GM19099 (cell line): ENCODE results near the gene MYLK3.

Experiments used
- POLR2A ChIP-seq: IDR thresholded peaks from 3 replicates; pipeline ENCODE4 v1.6.1; 2011; ENCODE audit warnings: low read depth; ENCODE audit not compliant: insufficient read length; ENCODE audit errors: extremely low read depth

MYLK3 gene

DNA sequence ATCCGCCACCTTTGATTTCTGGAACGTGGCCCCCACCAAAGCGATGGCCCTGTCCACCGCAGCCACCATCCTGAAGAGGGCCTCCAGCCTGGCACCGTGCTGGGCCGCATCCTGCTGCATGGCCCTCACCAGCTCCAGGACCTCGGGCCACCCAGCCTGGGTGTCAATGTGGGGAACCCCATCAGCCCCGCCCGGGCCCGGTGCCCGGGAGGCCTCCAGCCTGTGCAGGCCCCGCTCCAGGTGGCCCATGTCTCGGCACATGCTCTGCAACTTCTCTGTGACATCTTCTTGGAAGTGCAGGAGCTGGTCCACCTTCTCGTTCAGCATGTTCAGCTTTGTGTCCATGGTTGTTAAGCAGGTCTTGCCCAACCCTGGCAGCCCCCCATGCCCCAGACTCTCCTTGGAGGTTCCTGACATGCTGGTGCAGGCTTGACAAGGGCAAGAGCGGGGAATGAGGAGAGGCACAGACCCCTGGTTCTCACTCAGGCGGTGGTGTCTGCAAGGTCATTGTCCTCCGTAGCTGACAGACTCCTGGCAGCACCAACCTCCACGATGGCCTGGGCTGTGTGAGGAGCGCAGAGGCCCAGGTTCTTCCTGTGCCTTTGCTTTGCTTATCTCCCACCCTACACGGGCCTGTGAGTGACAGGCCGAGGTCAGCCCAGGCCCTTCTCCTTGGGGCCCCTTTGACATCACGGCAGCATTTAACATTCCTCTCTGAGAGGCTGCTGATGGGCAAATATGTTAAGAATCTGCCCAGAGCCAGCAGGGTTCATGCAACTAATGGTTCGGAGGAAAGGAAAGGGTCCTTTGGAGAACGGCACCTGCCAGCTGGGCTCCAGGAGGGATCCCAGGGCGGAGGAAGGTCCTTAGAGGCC, at the start of gene MYLK3:
TSS of gene MYLK3 (minus strand) at position 568 of the 875 bp plus-strand sequence. CDS start at position 417, 151 bp downstream.
- no peak for TF ChIP-seq POLR2A

DNA sequence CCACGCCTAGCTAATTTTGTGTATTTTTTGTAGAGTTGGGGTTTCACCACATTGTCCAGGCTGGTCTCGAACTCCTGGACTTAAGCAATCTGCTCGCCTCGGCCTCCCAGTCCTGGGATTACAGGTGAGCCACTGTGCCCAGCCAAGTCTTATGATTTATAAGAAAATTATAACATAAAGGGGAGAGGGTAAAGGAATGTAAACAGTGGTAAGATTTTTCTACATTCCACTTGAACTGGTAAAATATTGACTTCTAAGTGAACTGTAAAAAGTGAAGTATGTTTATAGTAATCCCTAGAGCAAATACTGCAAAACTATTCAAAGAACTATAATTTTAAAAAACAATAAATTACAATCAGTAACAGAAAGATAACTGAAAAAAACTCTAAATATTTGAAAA, 49.4 kb upstream of the MYLK3 start:
- TF ChIP-seq POLR2A = no peak

DNA sequence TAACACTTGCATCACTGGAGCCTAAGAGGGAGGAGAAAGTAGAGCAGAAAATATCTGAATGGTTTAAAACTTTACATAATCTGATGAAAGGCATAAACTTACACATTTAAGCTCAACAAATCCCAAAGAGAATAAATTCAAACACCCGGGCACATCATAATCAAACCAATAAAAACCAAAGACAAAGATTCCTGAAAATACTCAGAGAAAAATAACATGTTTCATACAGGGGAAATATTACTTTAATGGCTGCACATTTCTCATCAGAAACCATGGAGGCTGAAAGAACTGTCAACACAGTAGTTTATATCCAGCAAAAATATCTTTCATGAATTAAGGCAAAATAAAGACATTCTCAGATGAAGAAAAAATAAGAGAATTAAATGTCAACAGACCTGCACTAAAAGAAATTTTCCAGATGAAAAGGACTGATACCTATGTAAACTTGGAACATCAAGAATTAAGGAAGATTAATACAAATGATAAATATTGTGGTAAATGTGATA, 48.7 kb upstream of the MYLK3 start:
- TF ChIP-seq POLR2A = no peak

DNA sequence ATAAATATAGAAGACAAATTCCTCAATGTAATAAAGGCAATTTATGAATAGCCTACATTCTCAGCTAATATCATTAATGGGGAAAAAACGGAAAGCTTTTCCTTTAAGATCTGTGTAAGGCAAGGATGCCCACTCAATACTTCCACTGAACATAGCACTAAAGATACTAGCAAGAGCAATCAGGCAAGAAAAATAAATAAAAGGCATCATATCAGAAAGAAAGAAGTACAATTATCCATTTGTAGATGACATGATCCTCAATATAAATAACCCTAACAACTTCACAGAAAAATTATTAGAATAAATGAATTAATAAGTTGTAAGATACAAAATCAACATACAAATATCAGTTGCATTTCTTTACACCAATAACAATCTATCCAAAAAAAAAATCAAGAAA, 45.7 kb upstream of the MYLK3 start:
- TF ChIP-seq POLR2A = no peak

DNA sequence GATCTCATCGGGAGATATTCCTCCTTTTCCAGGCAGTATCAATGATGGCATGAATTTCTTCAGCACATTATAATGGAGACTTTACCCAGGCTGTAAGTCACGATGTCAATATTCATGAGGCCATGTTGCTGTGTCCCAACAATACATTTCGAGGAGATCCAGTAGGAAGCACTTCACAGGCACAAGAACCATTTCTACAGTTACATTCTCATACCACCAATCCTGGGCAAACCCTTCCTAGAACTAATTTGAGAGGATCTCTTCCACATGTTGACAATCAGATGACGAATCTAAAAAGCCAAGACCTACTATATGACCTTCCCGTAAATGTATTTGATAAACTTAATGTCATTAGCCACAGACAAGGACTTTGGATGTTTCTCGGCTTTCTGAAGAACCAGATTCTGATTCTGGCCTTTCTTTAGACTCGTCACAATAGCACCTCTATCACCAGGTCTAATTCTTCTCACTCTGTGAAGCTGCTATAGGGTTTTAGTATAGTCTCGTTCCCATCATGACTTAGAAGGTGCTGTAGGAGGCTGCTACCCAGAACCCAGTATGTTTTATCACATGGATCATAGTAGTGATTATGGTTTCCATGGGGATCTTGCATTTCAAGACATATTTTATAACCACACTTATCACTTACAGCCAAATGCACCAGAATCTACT, 42.6 kb upstream of the MYLK3 start:
- no peak for TF ChIP-seq POLR2A

DNA sequence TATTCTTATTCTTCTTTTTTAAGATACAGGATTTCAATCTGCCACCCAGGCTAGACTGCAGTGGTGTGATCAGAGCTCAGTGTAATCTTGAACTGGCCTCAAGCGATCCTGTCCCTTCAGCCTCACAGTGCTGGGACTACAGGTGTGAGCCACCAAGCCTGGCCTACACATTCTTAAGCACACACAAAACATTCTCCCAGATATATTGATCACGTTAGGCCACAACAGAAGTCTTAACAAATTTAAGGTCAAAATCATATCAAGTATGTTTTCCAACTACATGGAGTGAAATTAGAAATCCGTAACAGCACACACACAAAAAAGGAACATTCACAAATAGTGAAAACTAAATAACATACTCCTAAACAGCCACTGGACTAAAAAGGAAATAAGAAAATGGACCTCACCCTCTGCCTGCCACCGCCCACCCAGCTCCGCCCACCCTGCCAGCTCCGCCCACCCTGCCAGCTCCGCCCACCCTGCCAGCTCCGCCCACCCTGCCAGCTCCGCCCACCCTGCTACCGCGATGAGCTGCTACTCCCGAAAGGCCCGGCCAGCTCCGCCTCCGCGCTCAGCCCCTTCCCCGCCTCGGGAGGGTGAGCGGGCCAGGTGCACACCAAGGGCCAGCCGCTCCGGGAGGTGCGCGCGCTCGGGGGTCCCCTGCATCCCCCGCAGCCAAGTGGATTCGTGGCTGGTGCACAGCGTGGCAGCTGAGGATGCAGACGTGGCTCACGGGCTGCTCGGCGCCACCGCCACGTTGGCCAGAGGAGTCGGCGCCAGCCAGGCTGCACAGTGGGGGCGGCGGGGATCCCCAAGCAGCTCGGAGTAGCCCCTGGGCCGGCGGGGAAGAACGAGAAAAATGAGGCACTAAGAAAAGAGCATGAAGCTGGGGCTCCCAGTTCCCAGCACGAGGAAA, 41.6 kb upstream of the MYLK3 start:
- TF ChIP-seq POLR2A = peak; percentile 82

DNA sequence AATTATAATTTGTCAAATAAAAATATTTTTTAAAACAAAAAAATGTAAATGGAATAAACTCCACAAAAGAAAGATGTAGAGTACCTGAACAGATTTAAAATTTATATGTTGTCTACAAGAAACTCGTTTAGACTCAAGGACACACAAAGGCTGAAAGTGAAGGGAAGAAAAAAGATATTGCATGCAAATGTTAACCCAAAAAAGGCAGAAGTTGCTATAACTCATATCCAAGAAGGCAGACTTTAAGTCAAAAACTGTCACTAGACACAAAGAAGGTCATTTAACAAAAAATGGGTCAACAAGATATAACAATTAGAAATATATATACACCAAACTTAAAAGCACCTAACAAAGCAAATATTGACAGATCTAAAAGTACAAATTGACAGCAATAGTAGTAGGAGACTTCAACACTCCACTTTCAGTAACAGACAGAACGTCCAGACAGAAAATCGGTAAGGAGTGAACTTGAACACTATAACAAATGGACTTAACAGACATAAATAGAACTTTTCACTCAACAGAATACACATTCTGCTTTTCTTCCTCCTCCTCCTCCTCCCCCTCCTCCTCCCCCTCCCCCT, 40.8 kb upstream of the MYLK3 start:
- no peak for TF ChIP-seq POLR2A

DNA sequence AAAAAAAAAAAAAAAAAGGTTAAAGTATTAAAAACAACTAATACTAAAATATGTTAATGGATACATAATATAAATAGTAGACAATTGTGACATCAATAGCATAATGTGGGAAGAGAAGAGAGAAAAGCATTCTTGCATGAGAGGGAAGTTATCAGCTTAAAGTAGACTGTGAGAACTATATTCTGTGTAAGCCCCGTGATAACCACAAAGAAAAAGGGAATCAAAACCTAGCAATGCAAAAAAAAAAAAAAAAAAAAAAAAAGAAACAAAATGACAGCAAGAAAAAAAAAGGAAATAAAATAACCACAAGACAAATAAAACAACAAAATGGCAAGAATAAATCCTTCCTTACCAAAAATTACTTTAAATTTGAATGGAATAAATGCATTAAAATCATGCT, 39.8 kb upstream of the MYLK3 start:
- TF ChIP-seq POLR2A = no peak

DNA sequence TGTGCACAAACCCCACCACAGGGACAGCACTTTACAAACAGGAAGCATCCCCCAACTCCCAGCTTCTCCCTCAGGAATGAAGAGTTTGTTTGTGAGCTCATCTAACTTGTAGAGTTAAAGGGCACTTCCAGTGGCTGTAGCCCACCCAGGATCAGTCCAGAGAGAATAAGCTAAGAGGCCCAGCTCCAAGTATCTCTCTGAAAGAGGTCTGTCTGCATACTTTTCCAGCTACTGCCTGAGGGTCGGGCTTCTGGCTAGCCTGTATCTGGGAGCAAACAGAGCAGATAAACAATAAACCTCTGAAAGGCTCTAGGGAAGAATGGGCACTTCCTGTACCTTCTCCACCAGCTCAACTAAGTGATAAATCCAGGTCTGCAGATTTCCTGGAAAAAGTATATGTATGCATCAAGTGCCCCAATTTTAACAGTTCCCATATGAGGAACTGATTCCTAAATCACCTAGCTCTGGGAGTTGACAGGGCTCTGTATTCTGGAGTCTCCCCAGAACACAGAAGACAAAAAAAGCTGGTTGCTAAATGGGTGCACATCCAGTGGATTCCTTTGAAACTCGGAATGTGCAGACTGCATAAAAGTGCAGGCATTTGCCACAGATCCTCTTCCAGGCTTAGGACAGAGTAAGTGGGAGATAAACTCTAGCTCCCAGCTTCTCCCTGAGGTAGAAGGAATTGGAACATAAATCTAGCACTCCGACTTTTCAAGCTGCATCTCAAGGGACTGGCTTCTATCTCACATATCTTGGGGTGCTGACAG, 37.1 kb upstream of the MYLK3 start:
- TF ChIP-seq POLR2A = no peak

DNA sequence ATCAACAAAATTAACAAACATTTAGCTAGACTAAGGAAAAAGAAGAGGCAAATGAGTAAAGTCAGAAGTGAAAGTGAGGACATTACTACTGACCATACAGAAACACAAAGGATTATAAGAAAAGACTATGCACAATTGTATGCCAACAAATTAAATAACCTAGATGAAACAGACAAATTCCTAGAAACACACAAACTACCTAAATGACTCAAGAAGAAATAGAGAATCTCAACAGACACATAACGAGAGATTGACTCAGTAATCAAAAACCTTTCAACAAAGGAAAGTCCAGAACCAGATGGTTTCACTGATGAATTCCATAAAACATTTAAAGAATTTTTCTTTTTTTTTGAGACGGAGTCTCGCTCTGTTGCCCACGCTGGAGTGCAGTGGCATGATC, 35.7 kb upstream of the MYLK3 start:
- no peak for TF ChIP-seq POLR2A

DNA sequence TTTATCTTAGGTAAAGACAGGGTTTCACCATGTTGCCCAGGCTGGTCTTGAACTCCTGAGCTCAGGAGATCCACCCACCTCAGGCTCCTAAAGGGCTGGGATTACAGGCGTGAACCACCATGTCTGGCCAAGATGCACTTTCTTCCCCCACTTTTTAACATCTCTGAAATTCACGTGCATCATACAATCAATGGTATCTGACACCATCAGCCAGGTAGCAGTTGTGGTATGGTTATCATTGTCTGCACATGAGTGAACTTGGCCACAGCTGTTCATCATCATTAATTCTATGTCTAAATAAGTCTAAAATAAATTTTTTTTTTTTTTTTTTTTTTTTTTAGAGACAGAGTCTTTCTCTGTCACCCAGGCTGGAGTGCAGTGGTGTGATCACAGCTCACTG, 34.2 kb upstream of the MYLK3 start:
- no peak for TF ChIP-seq POLR2A

DNA sequence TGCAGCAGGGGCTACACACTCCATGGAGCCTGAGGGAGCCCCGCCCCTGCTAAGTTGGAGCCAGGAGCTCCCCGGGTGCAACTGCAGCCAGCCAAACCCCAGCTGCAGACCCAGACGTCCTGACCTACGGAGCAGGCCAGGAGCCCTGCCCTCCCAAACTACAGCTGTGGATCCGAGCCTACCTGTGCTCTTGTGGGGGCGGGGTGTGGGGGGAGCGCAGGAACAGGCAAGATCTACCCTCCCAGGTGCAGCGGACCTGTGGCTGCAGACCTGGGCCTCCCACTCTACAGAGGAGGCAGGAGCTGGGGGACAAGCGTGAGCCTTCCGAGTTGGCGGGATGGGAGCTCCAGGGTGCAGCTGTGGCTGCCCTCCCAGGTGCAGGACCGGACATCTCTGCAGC, 29.7 kb upstream of the MYLK3 start:
- TF ChIP-seq POLR2A = no peak

DNA sequence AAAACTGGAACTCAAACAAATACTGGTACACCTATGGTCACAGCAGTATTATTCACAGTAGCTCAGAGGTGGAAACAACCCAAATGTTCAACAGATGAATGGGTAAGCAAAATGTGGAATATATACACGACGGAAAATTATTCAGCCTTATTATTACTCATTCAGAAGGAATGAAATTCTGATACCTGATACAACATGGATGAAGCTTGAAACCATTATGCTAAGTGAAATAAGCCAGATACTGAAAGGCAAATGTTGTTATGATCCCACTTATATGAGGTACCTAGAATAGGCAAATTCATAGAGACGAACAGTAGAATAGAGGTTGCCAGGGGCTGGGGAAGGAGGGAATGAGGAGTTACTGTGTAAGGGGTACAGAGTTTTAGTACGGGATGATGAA, 27.1 kb upstream of the MYLK3 start:
- no peak for TF ChIP-seq POLR2A

DNA sequence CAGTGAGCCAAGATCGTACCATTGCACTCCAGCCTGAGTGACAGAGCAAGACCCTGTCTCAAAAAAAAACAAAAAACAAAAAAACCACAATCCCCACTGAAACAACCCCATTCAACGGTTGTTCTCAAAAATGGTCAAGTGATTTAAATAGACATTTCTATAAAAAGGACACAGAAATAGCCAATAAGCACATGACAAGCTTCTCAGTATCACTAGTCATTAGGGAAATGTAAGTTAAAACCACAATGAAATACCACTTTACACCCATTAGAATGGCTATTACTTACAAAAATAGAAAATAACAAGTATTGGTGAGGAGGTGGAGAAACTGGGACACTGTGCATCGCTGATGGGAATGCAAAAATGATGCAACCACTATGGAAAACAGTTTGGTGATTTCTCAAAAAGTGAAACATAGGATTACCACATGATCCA, 26.6 kb upstream of the MYLK3 start:
- TF ChIP-seq POLR2A = no peak

DNA sequence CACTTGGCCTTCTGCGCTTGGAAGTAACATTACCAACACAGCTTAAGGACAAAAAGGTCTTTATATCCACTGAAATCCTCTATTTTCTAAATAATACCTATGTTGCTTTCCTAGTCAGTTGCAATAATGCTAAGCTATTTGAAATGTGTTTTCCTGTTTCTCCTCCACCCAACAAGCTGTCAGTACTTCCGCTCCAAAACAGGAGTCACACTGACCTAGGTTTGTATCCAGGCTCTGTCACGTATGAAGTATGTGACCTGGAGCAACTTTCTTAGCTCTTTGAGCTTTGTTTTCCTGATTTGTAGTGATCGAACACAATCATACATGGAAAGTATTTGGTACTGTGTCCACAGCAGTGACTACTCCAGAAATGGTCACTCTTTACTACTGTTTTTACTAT, 24.3 kb upstream of the MYLK3 start:
- TF ChIP-seq POLR2A = no peak

DNA sequence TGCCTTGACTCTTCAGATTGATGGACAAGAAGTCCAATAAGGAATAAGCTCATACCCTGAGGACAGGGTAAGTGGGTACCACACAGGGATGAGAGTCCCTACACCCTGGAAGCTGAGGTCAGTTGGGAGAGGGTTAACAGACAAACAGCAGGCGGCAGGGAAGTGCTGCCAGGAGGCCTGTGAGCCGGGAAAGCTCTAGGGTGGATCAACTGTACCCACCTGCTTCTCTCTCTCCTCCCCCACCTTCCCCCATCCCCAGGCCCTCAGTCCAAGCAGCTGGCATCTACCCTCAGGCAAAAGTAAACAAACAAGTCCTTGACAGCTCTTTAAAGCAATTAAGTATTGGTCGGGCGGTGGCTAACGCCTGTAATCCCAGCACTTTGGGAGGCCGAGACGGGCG, 20.7 kb upstream of the MYLK3 start:
- no peak for TF ChIP-seq POLR2A
